Stimulated activated CD8-positive, alpha-beta memory T cell treated with anti-CD3 and anti-CD28 coated beads, Interleukin-12 subunit alpha, Interleukin-12 subunit beta, amount 100 ng/mL, for 24 hours (primary cell): ENCODE data around the gene DYNLT2.
"Not testable (repeated sequence)": the region's sequence is repeated elsewhere in the genome, so short reads cannot be mapped to it uniquely, and the experiment has no call there.

Source experiments
- DNase-seq: peaks from one replicate; pipeline ENCODE4 v3.0.0-alpha.2; 2020; ENCODE audit errors: extremely low read depth

The DYNLT2 gene

GRCh38 chr6:169783971-169784820, 32.8 kb upstream of the DYNLT2 start:
- no peak for DNase-seq

GRCh38 chr6:169783401-169783800, 32.0 kb upstream of the DYNLT2 start:
- DNase-seq: no peak

GRCh38 chr6:169782966-169783365, 31.6 kb upstream of the DYNLT2 start:
- DNase-seq: no peak

- DNase-seq: no peak
These were observed 29.3 kb upstream of the DYNLT2 start for GRCh38 chr6:169780571-169781091.

GRCh38 chr6:169779896-169780295, 28.5 kb upstream of the DYNLT2 start:
- no peak for DNase-seq

- DNase-seq: no peak
These were observed 27.9 kb upstream of the DYNLT2 start for GRCh38 chr6:169779092-169779815.

GRCh38 chr6:169778646-169779045, 27.3 kb upstream of the DYNLT2 start:
- no peak for DNase-seq

GRCh38 chr6:169777896-169778295, 26.5 kb upstream of the DYNLT2 start:
- DNase-seq: no peak

GRCh38 chr6:169776379-169776778, 25.0 kb upstream of the DYNLT2 start:
- no peak for DNase-seq

GRCh38 chr6:169775321-169775720, 23.9 kb upstream of the DYNLT2 start:
- no peak for DNase-seq

GRCh38 chr6:169774347-169774746, 23.0 kb upstream of the DYNLT2 start:
- DNase-seq: no peak

- DNase-seq: no peak
These were observed 15.8 kb upstream of the DYNLT2 start for GRCh38 chr6:169766921-169767736.

- DNase-seq: no peak
These were observed 14.9 kb upstream of the DYNLT2 start for GRCh38 chr6:169766232-169766631.

GRCh38 chr6:169765789-169766188, 14.4 kb upstream of the DYNLT2 start:
- not testable (repeated sequence) for DNase-seq

- no peak for DNase-seq
These were observed 12.5 kb upstream of the DYNLT2 start for GRCh38 chr6:169763881-169764280.

- no peak for DNase-seq
These were observed 11.9 kb upstream of the DYNLT2 start for GRCh38 chr6:169763308-169763707.

- no peak for DNase-seq
These were observed 3.8 kb upstream of the DYNLT2 start for GRCh38 chr6:169755162-169755561.

GRCh38 chr6:169752074-169752623, 777 bp upstream of the DYNLT2 start:
- DNase-seq: no peak

- no peak for DNase-seq
These were observed 4.8 kb downstream of the DYNLT2 start for GRCh38 chr6:169746556-169746955.

GRCh38 chr6:169745405-169745804, 6.0 kb downstream of the DYNLT2 start:
- DNase-seq: no peak

GRCh38 chr6:169741344-169741743, 10.0 kb downstream of the DYNLT2 start:
- no peak for DNase-seq
